Gastrocnemius medialis (tissue), 4 donors: ENCODE data around the gene SLC6A6. TPM values are rescaled to one million over a fixed set of nuclear protein-coding genes. Genes with fewer than 3 reads are reported as not detected.

Experiments used
- ATAC-seq, 2 donors: fragments of 150-250 bp; one replicate each; pipeline ENCODE4 v1.9.1; 2016
- DNase-seq, 2 donors: peaks; one replicate each; pipeline ENCODE4 v3.0.0-alpha.2; 2019
- H3K27ac ChIP-seq, 4 donors: fragments of 200-600 bp; sonication (generic); 1 replicate in 1 of 4; 2 replicates in 3 of 4; pipeline ENCODE4 v1.5.1; 2016 to 2018; ENCODE audit warnings: mild to moderate bottlenecking in 2 of 4, moderate library complexity in 1 of 4
- H3K27me3 ChIP-seq, 3 donors: fragments of 200-600 bp; sonication (generic) in 2 of 3; 1 replicate in 1 of 3; 2 replicates in 2 of 3; pipeline versions ENCODE4 v1.5.1 to v1.6.0; 2016 to 2019; ENCODE audit warnings: mild to moderate bottlenecking in 1 of 3, moderate library complexity in 1 of 3
- H3K36me3 ChIP-seq, 2 donors: fragments of 200-600 bp; sonication (generic) in 1 of 2; one replicate each; pipeline ENCODE4 v1.5.1; 2017 to 2018
- H3K4me1 ChIP-seq, 2 donors: fragments of 200-600 bp; sonication (generic) in 1 of 2; one replicate each; pipeline ENCODE4 v1.5.1; 2016 to 2017; ENCODE audit warnings: mild to moderate bottlenecking in 2 of 2
- H3K4me3 ChIP-seq, 4 donors: fragments of 200-600 bp; sonication (generic) in 3 of 4; 1 replicate in 1 of 4; 2 replicates in 3 of 4; pipeline ENCODE4 v1.5.1; 2016 to 2019; ENCODE audit warnings: mild to moderate bottlenecking in 2 of 4
- H3K9me3 ChIP-seq, 3 donors: fragments of 200-600 bp; sonication (generic) in 2 of 3; 1 replicate in 1 of 3; 2 replicates in 2 of 3; pipeline ENCODE4 v1.5.1; 2016 to 2019
- CTCF ChIP-seq, 5 experiments: fragments of 450-650 bp in 3 of 5; fragments of 200-600 bp in 2 of 5; sonication (generic) in 2 of 5; IDR thresholded peaks in 4 of 5; conservative IDR thresholded peaks in 1 of 5; 1 replicate in 4 of 5; 2 replicates in 1 of 5; pipeline ENCODE4 v1.5.1; 2016 to 2019; ENCODE audit warnings: antibody characterized with exemption in 5 of 5, mild to moderate bottlenecking in 3 of 5, moderate library complexity in 3 of 5
- POLR2A ChIP-seq, 2 donors: fragments of 450-650 bp; IDR thresholded peaks; one replicate each; pipeline ENCODE4 v1.6.1; 2017; ENCODE audit warnings: antibody characterized with exemption in 2 of 2, mild to moderate bottlenecking in 2 of 2, moderate library complexity in 2 of 2
- in situ Hi-C, 4 donors: fragments of 200-750 bp; cut with MboI; loops; one replicate each; pipeline versions ENCODE4 v1.15.0 to v1.8.0; 2017; ENCODE audit warnings: low sequenced_read_pairs in 4 of 4
- intact Hi-C: fragments of 100-400 bp; cut with DNase I; formaldehyde crosslinking; loops from one replicate; pipeline ENCODE4 v1.15.1; 2023; ENCODE audit warnings: low total_unique reads
- total RNA-seq, 4 donors: library from RNA; depleted of rRNA; stranded (reverse); fragments of >200 nt; gene quantifications; one replicate each; pipeline versions ENCODE4 v1.1.0 to v1.2.3, GENCODE V29; 2016

Gene SLC6A6
- total RNA-seq, 4 donors from 2014 or later: 42.1 to 119 (median 88.7) TPM

GRCh38 chr3:14520149-14520548 is 117.7 kb downstream of the SLC6A6 start:
- Histone ChIP-seq H3K27me3 (no peaks in the 10 kb centered on the region), H3K4me3 (no peak overlapping the region), H3K36me3 (peaks cover 0 to 43% of the 10 kb centered on the region in 2 donors), H3K27ac (peak overlapping the region; percentile 92 to 99 (median 97)), H3K9me3 (no peaks in the 10 kb centered on the region), H3K4me1 (peaks cover 42 to 45% of the 10 kb centered on the region in 2 donors)
- intact Hi-C loops (loop anchor here (5.0 kb wide), 2 partner anchors 88 to 1542 kb away; no protein-coding TSS in a partner anchor), in situ Hi-C loops (no loop called here)
- DNase-seq: peak in 1 of 2 donors; percentile 11
- ATAC-seq: no peak
- TF ChIP-seq CTCF (IDR thresholded peaks at IDR 0.05 in 4 of 5, conservative IDR thresholded peaks at IDR 0.05 in 1 of 5) (no peak), POLR2A (IDR thresholded peaks at IDR 0.05) (no peak)

- DNase-seq (peak in 1 of 2 donors; percentile 11), ATAC-seq (no peak)
- Histone ChIP-seq H3K36me3 (peaks cover 0 to 43% of the 10 kb centered on the region in 2 donors), H3K27ac (peak overlapping the region; percentile 92 to 99 (median 97)), H3K27me3 (no peaks in the 10 kb centered on the region), H3K4me1 (peaks cover 50 to 53% of the 10 kb centered on the region in 2 donors), H3K4me3 (no peak overlapping the region), H3K9me3 (no peaks in the 10 kb centered on the region)
- TF ChIP-seq CTCF (IDR thresholded peaks at IDR 0.05 in 4 of 5, conservative IDR thresholded peaks at IDR 0.05 in 1 of 5) (no peak), POLR2A (IDR thresholded peaks at IDR 0.05) (no peak)
- intact Hi-C loops: loop anchor here (5.0 kb wide), 2 partner anchors 89 to 1541 kb away; no protein-coding TSS in a partner anchor
- in situ Hi-C loops: no loop called here
These were observed 118.6 kb downstream of the SLC6A6 start for GRCh38 chr3:14520967-14521366.

GRCh38 chr3:14521611-14522010 is 119.2 kb downstream of the SLC6A6 start:
- H3K9me3 ChIP-seq: no peaks in the 10 kb centered on the region
- peaks cover 56 to 59% of the 10 kb centered on the region in 2 donors for H3K4me1 ChIP-seq
- ATAC-seq (no peak), DNase-seq (peak in 1 of 2 donors; percentile 21)
- TF ChIP-seq CTCF (IDR thresholded peaks at IDR 0.05 in 4 of 5, conservative IDR thresholded peaks at IDR 0.05 in 1 of 5): no peak
- TF ChIP-seq POLR2A (IDR thresholded peaks at IDR 0.05): no peak
- H3K27ac ChIP-seq: peak overlapping the region; percentile 92 to 99 (median 97)
- H3K4me3 ChIP-seq: peak overlapping the region in 1 of 4 donors; percentile 23
- in situ Hi-C loops (no loop called here), intact Hi-C loops (loop anchor here (5.0 kb wide), 2 partner anchors 89 to 1541 kb away; no protein-coding TSS in a partner anchor)
- peaks cover 0 to 36% of the 10 kb centered on the region in 2 donors for H3K36me3 ChIP-seq
- no peaks in the 10 kb centered on the region for H3K27me3 ChIP-seq

- peak; percentile 80 to 84 for TF ChIP-seq POLR2A (IDR thresholded peaks at IDR 0.05)
- no peak for TF ChIP-seq CTCF (IDR thresholded peaks at IDR 0.05 in 4 of 5, conservative IDR thresholded peaks at IDR 0.05 in 1 of 5)
- Histone ChIP-seq H3K4me3 (peak overlapping the region in 1 of 4 donors; percentile 23), H3K27me3 (no peaks in the 10 kb centered on the region), H3K27ac (peak overlapping the region; percentile 92 to 99 (median 97)), H3K9me3 (no peaks in the 10 kb centered on the region), H3K36me3 (peaks cover 0 to 30% of the 10 kb centered on the region in 2 donors), H3K4me1 (peaks cover 62 to 65% of the 10 kb centered on the region in 2 donors)
- intact Hi-C loops: loop anchor here (5.0 kb wide), 2 partner anchors 90 to 1540 kb away; no protein-coding TSS in a partner anchor
- DNase-seq (peak; percentile 81 to 94), ATAC-seq (peak; percentile 71 to 73)
- in situ Hi-C loops: no loop called here
These were observed 119.8 kb downstream of the SLC6A6 start for GRCh38 chr3:14522129-14522691.
